Stimulated activated naive CD8-positive, alpha-beta T cell treated with anti-CD3 and anti-CD28 coated beads, Interleukin-15, Interleukin-2, amounts not matched to agents 100 ng/mL and 50 ng/mL, for 24 hours (primary cell): Measurements from ENCODE around the gene CBLB.

Experiments
- H3K27ac Mint-ChIP-seq: one replicate; pipeline ENCODE4 v1.8.0; 2021; ENCODE audit warnings: mild to moderate bottlenecking, mixed read lengths
- H3K27me3 Mint-ChIP-seq: one replicate; pipeline ENCODE4 v1.8.0; 2021; ENCODE audit warnings: mixed read lengths
- H3K36me3 Mint-ChIP-seq: one replicate; pipeline ENCODE4 v1.8.0; 2021; ENCODE audit warnings: low read depth, mixed read lengths
- H3K4me1 Mint-ChIP-seq: one replicate; pipeline ENCODE4 v1.8.0; 2021; ENCODE audit warnings: low read depth, mixed read lengths
- H3K4me3 Mint-ChIP-seq: one replicate; pipeline ENCODE4 v1.8.0; 2021; ENCODE audit warnings: mild to moderate bottlenecking, mixed read lengths
- H3K9me3 Mint-ChIP-seq: one replicate; pipeline ENCODE4 v1.8.0; 2021; ENCODE audit warnings: mixed read lengths

CBLB gene

DNA sequence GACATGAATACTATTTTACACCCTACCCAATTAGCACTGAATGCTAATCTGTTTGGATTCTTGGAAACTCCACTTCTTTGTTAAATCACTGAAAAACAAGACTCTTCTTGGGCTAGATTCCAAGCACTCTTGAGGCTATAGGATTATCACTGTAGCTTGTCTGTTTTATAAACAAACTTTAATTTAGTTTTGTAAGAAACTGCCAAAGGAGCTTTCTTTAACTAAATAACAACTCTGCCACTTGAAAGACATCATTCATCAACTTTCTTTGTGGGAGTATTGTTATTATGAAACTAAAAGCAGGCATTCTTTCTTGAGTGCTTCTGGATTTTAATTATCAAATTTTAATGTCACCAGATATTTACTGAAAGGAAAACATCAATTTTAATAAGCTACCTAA lies 24.1 kb downstream of the CBLB start:
- peaks cover 67% of the 10 kb centered on the region for H3K36me3 Mint-ChIP-seq
- H3K9me3 Mint-ChIP-seq: no peaks in the 10 kb centered on the region
- H3K27me3 Mint-ChIP-seq: no peaks in the 10 kb centered on the region
- no peak overlapping the region for H3K27ac Mint-ChIP-seq
- peaks cover 73% of the 10 kb centered on the region for H3K4me1 Mint-ChIP-seq
- no peak overlapping the region for H3K4me3 Mint-ChIP-seq

DNA sequence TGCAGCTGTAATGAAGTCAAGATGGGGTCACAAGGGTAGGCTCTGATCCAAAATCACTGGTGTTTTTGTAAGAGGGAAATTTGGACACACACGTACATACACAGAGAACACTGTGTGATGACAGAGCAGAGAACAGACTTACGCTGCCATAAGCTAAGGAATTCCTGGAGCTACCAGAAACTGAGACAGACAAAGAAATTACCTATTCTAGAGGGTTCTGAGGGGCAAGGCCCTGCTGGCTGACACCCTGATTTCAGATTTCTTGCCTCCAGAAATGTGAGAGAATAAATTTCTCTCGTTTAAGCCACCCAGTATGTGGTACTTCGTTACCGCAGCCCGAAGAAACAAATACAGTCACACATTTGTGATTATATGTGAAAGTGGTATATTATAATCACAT lies 24.8 kb downstream of the CBLB start:
- Mint-ChIP-seq H3K27me3 (no peaks in the 10 kb centered on the region), H3K36me3 (peaks cover 67% of the 10 kb centered on the region), H3K9me3 (no peaks in the 10 kb centered on the region), H3K27ac (peak overlapping the region; percentile 61), H3K4me3 (no peak overlapping the region), H3K4me1 (peaks cover 73% of the 10 kb centered on the region)

DNA sequence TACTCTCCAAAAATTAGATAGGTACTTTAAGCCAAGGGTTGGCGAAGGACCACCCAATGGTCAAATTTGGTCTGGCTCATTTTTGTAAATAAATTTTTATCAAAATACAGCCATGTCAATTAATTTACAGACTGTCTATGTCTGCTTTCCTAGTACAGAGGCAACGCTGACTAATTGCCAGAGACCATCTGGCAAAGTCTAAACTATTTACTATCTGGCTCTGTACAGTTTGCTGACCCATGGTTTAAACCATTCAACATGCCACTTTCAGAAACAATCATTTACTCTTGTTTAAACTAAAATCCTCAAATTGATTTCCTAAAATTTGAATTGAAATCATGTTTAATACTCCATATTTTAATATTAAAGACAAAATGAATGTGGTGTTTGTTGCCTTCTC lies 25.9 kb downstream of the CBLB start:
- Mint-ChIP-seq H3K9me3 (no peaks in the 10 kb centered on the region), H3K4me3 (no peak overlapping the region), H3K4me1 (peaks cover 73% of the 10 kb centered on the region), H3K36me3 (peaks cover 67% of the 10 kb centered on the region), H3K27ac (no peak overlapping the region), H3K27me3 (no peaks in the 10 kb centered on the region)

DNA sequence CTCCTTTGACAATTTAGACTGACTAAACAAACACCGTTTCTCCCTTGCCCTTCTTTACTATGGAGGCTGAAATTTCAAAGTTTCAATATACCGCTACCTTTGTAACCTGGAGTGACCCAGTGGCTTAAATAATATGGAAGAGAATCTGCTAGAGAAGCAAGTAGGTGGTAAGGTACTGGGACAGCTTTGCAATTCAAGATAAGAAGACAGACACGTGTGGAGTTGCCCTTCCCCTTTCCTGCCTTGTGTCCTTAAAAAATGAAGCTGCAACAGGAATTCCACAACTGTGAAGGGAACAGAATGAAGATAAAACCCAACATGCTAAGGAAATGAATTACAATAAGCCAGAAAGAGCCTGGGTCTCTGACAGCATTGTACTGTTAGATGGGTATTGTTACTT lies 26.4 kb downstream of the CBLB start:
- H3K27me3 Mint-ChIP-seq: no peaks in the 10 kb centered on the region
- peaks cover 73% of the 10 kb centered on the region for H3K4me1 Mint-ChIP-seq
- peak overlapping the region; percentile 41 for H3K27ac Mint-ChIP-seq
- H3K9me3 Mint-ChIP-seq: no peaks in the 10 kb centered on the region
- H3K36me3 Mint-ChIP-seq: peaks cover 66% of the 10 kb centered on the region
- no peak overlapping the region for H3K4me3 Mint-ChIP-seq

DNA sequence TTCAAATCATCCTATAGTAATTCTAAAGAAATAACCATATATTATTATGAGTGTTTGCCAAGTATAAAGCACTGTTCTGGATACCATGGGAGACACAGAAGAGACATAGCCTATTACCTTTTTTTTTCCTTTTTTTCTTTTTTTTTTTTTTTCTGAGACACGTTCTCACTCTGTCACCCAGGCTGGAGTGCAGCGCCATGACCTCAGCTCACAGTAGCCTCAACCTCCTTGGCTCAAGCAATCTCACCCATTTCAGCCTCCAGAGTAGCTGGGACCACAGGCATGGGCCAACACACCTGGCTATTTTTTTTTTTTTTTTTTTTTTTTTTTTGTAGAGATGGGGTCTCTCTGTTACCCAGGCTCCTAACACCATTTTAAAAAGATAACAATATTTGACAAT lies 30.9 kb downstream of the CBLB start:
- Mint-ChIP-seq H3K27ac (peak overlapping the region; percentile 77), H3K4me3 (no peak overlapping the region), H3K27me3 (no peaks in the 10 kb centered on the region), H3K9me3 (no peaks in the 10 kb centered on the region), H3K4me1 (peaks cover 86% of the 10 kb centered on the region), H3K36me3 (peaks cover 84% of the 10 kb centered on the region)

DNA sequence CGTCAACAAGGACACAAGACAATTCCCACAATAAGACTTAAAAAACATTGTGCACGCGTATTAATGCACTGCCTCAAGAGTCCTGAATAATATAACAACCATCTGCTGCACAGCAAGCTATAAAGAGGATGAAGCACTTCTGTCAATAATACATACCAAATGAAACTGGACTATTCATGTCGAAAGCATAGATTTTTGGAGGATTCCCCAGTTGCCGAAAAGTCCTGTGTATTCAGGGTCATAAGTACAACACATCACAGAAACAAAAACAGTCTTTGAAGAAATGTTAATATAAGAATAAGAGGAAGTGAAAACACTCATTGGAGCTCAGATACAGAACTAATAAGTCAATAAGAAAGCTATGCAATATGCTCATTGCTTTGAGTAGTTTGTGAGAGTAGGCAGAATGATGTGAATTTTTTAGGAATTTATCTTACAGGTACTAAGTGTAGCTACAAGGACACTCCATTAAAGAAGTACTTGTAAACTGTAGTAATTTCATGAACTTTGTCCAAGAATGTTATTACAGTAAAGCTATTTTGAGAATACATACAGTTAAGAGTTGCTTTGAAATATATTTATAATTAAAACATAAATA lies 31.6 kb downstream of the CBLB start:
- H3K9me3 Mint-ChIP-seq: no peaks in the 10 kb centered on the region
- H3K27ac Mint-ChIP-seq: peak overlapping the region; percentile 74
- H3K36me3 Mint-ChIP-seq: peaks cover 86% of the 10 kb centered on the region
- H3K4me1 Mint-ChIP-seq: peaks cover 88% of the 10 kb centered on the region
- no peaks in the 10 kb centered on the region for H3K27me3 Mint-ChIP-seq
- peak overlapping the region; percentile 64 for H3K4me3 Mint-ChIP-seq

DNA sequence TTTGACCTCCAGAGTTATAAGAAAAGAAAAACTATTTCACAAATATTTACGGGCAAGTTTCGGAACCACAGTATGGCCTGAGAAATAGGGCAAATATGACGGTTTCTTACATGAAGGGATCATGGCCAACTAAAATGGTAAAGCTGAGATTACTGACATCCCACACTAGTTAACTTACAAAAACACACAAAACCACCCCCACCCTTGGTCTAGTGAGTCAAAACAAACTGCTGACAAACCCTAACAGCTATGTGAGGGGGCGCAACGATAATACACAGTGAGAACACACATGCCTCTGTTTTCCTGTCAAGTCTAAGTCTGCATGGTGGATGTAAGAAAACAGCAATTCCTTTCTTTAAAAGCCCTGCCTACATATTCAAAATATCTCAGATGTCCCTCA lies 32.3 kb downstream of the CBLB start:
- H3K9me3 Mint-ChIP-seq: no peaks in the 10 kb centered on the region
- H3K36me3 Mint-ChIP-seq: peaks cover 86% of the 10 kb centered on the region
- H3K27me3 Mint-ChIP-seq: no peaks in the 10 kb centered on the region
- H3K4me1 Mint-ChIP-seq: peaks cover 89% of the 10 kb centered on the region
- H3K27ac Mint-ChIP-seq: peak overlapping the region; percentile 74
- H3K4me3 Mint-ChIP-seq: peak overlapping the region; percentile 64

DNA sequence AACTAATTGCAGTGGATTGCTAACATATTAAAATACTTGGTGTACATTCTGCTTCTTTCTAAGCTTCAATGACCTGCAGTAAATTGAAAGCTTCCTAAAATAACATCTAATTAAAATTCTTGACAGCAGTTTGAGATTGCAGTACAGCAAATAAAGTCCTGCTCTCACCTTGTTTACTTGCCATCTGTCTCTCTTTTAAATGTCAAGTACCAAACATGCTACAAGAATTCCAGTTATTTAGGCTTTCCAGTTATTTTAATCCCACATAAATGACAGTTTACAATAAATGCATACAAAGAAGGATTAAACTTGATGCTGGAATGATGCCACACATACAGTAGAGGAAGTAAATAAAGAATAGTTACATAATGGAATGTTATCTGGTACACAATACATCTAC lies 33.2 kb downstream of the CBLB start:
- Mint-ChIP-seq H3K4me3 (no peak overlapping the region), H3K27me3 (no peaks in the 10 kb centered on the region), H3K27ac (peak overlapping the region; percentile 74), H3K4me1 (peaks cover 97% of the 10 kb centered on the region), H3K9me3 (no peaks in the 10 kb centered on the region), H3K36me3 (peaks cover 93% of the 10 kb centered on the region)

DNA sequence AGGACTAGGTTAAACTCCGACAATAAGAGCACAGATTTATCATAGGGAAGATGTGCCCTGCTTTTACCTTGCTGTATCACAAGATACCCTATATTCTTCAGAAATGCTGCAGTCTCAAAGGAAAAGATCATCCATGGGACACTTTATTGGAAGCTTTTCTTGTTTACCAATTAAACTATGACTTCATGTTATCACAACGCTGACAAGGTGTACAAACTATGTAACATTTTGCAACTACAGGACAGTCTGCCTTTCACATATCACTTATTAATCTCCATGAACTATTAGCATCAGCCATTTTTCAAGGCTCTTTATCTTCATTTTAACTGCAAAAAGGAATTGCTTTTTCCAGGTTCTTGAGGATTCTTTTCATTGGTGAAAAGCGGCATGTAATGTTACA lies 34.0 kb downstream of the CBLB start:
- no peaks in the 10 kb centered on the region for H3K27me3 Mint-ChIP-seq
- no peak overlapping the region for H3K4me3 Mint-ChIP-seq
- peaks cover 98% of the 10 kb centered on the region for H3K4me1 Mint-ChIP-seq
- H3K9me3 Mint-ChIP-seq: no peaks in the 10 kb centered on the region
- peak overlapping the region; percentile 66 for H3K27ac Mint-ChIP-seq
- peaks cover 91% of the 10 kb centered on the region for H3K36me3 Mint-ChIP-seq

DNA sequence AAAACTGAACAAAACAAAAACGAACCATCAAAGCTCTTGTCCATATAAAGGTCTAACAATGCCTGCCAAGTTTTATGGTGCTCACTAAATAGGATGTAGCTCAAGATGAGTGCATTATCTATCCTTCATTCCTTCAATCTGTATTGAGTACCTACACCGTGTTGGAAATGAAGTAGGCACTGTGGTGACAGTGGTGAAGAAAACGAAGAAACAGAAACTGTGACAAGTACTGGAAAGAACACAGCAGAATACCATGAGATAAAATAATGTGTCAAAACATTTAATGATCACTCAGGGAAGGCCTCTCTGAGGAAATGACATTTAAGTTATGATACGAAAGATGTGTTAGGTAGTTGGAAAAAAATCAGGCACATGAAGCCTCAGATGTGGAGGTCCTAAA lies 36.2 kb downstream of the CBLB start:
- Mint-ChIP-seq H3K9me3 (no peaks in the 10 kb centered on the region), H3K27me3 (no peaks in the 10 kb centered on the region), H3K4me1 (peaks cover 95% of the 10 kb centered on the region), H3K4me3 (peak overlapping the region; percentile 66), H3K36me3 (peaks cover 83% of the 10 kb centered on the region), H3K27ac (peak overlapping the region; percentile 96)

DNA sequence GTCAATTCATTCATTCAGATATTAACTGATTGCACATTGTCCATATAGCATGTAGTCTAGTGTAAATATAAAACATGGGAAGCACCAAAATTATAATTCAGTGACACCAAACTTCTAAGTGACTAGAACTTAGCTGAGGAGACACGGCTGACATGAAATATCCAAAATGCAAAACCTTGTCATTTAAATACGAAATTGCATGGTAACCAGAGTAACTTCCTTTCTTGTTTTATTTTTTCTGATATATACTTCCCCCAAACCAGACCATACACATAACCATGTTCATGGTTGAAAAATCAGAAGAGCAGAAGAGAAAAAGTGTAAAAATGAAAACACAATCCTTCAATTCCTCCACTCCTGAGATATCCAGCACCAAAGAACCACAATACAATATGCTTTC lies 38.0 kb downstream of the CBLB start:
- peak overlapping the region; percentile 65 for H3K4me3 Mint-ChIP-seq
- no peaks in the 10 kb centered on the region for H3K27me3 Mint-ChIP-seq
- no peaks in the 10 kb centered on the region for H3K9me3 Mint-ChIP-seq
- peak overlapping the region; percentile 97 for H3K27ac Mint-ChIP-seq
- peaks cover 80% of the 10 kb centered on the region for H3K36me3 Mint-ChIP-seq
- peaks cover 95% of the 10 kb centered on the region for H3K4me1 Mint-ChIP-seq

DNA sequence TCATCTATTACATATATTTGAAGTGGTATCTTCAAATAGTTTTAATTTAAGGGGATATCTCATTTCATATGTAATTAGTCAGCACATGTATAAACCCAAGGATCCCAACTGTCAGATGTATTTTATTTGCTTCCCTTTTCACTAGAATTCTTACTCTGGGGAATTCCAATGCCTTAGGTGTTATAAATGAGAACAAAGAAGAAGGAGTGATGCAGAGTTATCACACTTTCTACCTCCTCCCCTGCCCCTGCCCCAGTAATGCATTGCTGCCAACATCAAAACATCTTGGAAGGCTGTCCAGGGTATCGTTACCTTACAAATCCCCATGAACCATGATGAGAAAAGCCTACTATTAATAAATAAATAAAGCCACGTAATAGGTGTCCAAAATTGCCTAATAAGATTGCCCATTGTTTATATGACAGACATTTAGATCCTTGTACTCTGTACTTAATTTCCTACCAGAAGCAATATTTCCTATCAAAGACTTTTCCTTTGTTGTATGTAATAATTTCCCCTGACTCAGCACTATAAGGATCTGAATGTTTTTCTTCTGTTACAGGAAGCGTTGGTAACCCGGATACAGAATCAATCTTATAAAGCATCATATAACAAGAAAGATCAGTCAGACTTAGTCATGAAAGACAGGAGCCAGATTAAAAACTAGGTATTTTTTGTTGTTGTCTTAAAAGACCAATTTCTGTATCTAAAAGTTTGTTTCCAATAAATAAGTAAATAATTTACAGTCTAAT lies 38.8 kb downstream of the CBLB start:
- Mint-ChIP-seq H3K4me3 (peak overlapping the region; percentile 51), H3K27me3 (no peaks in the 10 kb centered on the region), H3K27ac (peak overlapping the region; percentile 97), H3K36me3 (peaks cover 79% of the 10 kb centered on the region), H3K9me3 (no peaks in the 10 kb centered on the region), H3K4me1 (peaks cover 94% of the 10 kb centered on the region)

DNA sequence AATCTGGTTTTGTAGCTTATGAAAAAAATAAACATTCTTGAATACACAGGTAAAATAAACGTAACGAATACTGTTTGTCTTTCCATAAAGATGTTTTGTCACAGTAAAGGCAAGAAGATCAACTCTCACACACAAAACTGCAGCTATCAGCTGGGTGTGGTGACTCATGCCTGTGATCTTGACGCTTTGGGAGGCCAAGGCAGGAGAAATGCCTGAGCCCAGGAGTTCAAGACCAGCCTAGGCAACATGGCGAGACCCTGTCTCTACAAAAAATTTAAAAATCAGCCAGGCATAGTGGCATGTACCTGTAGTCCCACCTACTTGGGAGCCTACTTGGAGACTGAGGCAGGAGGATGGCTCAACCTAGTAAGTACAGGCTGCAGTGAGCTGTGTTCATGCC lies 39.6 kb downstream of the CBLB start:
- Mint-ChIP-seq H3K27ac (peak overlapping the region; percentile 97), H3K27me3 (no peaks in the 10 kb centered on the region), H3K4me3 (peak overlapping the region; percentile 53), H3K4me1 (peaks cover 94% of the 10 kb centered on the region), H3K9me3 (no peaks in the 10 kb centered on the region), H3K36me3 (peaks cover 79% of the 10 kb centered on the region)

DNA sequence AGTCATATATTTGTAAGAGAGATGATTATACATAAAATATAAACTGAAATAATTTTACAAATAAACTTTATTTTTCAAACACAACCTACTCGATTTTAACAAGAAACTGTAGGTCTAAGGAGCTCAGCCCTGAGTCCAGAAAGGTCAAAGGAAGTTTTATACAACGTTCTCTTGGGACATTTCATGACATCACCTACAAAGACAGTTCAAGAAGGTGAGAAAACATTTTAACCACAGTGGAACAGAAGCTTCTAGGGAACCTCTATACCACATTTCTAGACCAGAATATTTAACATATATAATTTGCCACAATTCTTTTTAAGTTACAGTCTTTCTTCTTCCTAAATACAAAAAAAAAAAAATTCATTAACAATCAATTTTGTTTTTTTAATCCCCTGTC lies 40.1 kb downstream of the CBLB start:
- Mint-ChIP-seq H3K4me3 (peak overlapping the region; percentile 53), H3K4me1 (peaks cover 94% of the 10 kb centered on the region), H3K27ac (peak overlapping the region; percentile 100), H3K27me3 (no peaks in the 10 kb centered on the region), H3K36me3 (peaks cover 79% of the 10 kb centered on the region), H3K9me3 (no peaks in the 10 kb centered on the region)

DNA sequence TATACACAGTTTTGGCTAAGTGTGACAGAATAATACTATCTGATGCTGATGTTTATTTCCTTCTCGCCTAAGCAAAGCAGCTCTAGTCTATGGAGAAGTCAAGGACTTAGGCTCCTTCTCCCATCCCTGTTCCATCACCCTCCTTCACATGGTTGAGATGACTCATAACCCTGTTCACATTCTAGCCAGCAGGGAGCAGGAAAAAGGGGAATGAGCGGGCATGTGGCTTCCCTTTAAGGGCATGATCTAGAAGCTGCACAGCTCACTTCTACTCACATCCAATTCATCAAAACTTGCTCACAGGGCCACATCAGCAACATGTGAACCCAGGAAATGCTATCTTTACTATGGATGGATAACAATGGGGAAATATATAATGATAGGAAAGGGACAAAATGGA lies 40.9 kb downstream of the CBLB start:
- H3K36me3 Mint-ChIP-seq: peaks cover 84% of the 10 kb centered on the region
- no peaks in the 10 kb centered on the region for H3K9me3 Mint-ChIP-seq
- no peaks in the 10 kb centered on the region for H3K27me3 Mint-ChIP-seq
- peaks cover 96% of the 10 kb centered on the region for H3K4me1 Mint-ChIP-seq
- H3K27ac Mint-ChIP-seq: peak overlapping the region; percentile 100
- H3K4me3 Mint-ChIP-seq: peak overlapping the region; percentile 62
